BLaER1 treated with 17β-estradiol and CSF1 and Interleukin-3, amounts not matched to agents 10 nM and 100 nM (cell line): ENCODE measurements around the gene TAF1C.

ENCODE experiments used
- H3K27ac ChIP-seq, 11 experiments: shearing (Covaris generic); formaldehyde crosslinking; 2 replicates each; pipeline ENCODE4 v1.8.1; 2022
- H3K27me3 ChIP-seq, 11 experiments: shearing (Covaris generic); formaldehyde crosslinking; 2 replicates each; pipeline ENCODE4 v1.8.1; 2022
- H3K36me3 ChIP-seq, 11 experiments: shearing (Covaris generic); formaldehyde crosslinking; 2 replicates each; pipeline ENCODE4 v1.8.1; 2022
- H3K4me1 ChIP-seq, 10 experiments: shearing (Covaris generic); formaldehyde crosslinking; 2 replicates each; pipeline ENCODE4 v1.8.1; 2022
- H3K4me2 ChIP-seq, 11 experiments: shearing (Covaris generic); formaldehyde crosslinking; 2 replicates each; pipeline ENCODE4 v1.8.1; 2022
- H3K4me3 ChIP-seq, 10 experiments: shearing (Covaris generic); formaldehyde crosslinking; 2 replicates each; pipeline ENCODE4 v1.8.1; 2022
- H3K9ac ChIP-seq, 11 experiments: shearing (Covaris generic); formaldehyde crosslinking; 2 replicates each; pipeline ENCODE4 v1.8.1; 2022
- H3K9me3 ChIP-seq, 11 experiments: shearing (Covaris generic); formaldehyde crosslinking; replicated peaks in 1 of 11; 2 replicates each; pipeline ENCODE4 v1.8.1; 2022
- H4K20me1 ChIP-seq, 11 experiments: shearing (Covaris generic); formaldehyde crosslinking; 2 replicates each; pipeline ENCODE4 v1.8.1; 2022
- Cebpa-rat ChIP-seq, 11 experiments: shearing (Covaris generic); IDR thresholded peaks; 2 replicates each; pipeline ENCODE4 v1.8.1; 2022

The TAF1C gene

DNA sequence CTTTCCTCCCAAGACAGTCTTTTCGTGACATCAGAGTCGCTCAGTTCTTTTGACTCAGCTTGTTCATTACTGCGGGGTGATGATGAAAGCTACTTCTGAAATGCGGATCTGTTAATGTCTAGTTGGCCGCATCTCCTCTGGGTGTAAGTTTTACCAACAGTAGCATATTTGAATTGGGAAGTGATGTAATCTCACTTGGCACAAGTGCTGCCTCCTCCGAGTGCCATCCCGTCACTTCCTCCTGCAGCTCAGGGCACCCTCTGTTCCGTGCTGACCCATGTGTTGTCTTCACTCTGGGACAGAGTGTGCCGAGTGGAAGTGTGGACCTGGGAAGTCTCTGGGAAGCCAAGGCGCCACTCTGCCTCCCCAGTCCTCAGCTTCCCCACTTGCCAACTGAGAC, 13.0 kb upstream of the TAF1C start:
- peak in 6 of 11 experiments; percentile 20 to 76 (median 52); a peak in 8 of 22 replicates for TF ChIP-seq Cebpa-rat (IDR thresholded peaks at IDR 0.05)
- H3K36me3 ChIP-seq: no peaks in the 10 kb centered on the region
- peak overlapping the region in 6 of 11 experiments; percentile 21 to 65 (median 52); a peak in 11 of 22 replicates for H3K27ac ChIP-seq
- H3K4me1 ChIP-seq: peaks cover 22 to 56% (median 50%) of the 10 kb centered on the region in 10 experiments
- H3K9ac ChIP-seq: peak overlapping the region in 1 of 11 experiments; percentile 17; a peak in 1 of 22 replicates
- no peaks in the 10 kb centered on the region for H4K20me1 ChIP-seq
- no peaks in the 10 kb centered on the region for H3K27me3 ChIP-seq
- no peaks in the 10 kb centered on the region for H3K9me3 ChIP-seq
- no peak overlapping the region for H3K4me3 ChIP-seq
- peak overlapping the region; percentile 41 to 93 (median 54) for H3K4me2 ChIP-seq

DNA sequence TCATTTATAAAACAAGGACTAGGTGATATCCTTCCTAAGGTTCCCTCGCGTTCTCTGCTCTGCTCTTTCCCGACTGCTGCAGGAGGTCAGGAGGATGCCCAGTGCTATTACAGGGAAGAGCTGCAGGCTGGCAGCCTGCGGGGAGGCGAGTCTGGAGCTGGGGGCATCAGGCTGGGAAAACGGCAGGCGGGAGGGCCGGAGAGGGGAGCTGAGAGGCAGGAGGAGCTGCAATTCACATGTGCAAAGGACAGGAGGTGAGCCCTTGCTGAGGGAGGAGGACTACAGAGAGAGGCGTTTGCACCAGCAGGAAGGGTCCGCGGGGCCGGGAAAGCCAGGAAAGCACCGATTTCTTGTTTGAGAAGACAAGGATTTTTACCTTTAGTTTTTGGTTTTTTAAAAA, 12.2 kb upstream of the TAF1C start:
- Histone ChIP-seq H4K20me1 (no peaks in the 10 kb centered on the region), H3K4me2 (peak overlapping the region; percentile 41 to 93 (median 54)), H3K9me3 (no peaks in the 10 kb centered on the region), H3K27me3 (no peaks in the 10 kb centered on the region), H3K4me1 (peaks cover 29 to 63% (median 58%) of the 10 kb centered on the region in 10 experiments), H3K4me3 (no peak overlapping the region), H3K36me3 (no peaks in the 10 kb centered on the region), H3K27ac (peak overlapping the region in 7 of 11 experiments; percentile 3 to 60 (median 17); a peak in 7 of 22 replicates), H3K9ac (peak overlapping the region in 4 of 11 experiments; percentile 15 to 45 (median 22); a peak in 4 of 22 replicates)
- TF ChIP-seq Cebpa-rat (IDR thresholded peaks at IDR 0.05): no peak

DNA sequence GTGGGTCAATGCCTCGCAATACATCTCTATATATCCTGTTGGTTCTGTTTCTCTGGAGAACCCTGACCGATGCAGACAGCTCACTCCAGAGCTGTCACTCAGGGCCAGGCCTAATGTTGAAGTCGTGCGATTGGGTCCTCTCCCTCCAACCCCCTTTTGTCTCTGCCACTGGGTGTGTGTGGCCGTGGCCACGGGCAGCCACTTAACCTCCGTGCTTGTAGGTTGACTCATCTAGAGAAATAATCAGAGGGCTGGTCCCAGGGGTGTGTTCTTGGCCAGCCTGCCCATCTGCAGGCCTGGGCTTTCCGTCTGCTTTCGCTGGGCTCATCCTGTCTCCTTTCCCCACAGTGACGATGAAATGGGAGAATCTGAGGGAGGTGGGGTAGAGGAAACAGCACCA, 11.5 kb upstream of the TAF1C start:
- no peak for TF ChIP-seq Cebpa-rat (IDR thresholded peaks at IDR 0.05)
- H3K27me3 ChIP-seq: no peaks in the 10 kb centered on the region
- no peaks in the 10 kb centered on the region for H3K9me3 ChIP-seq
- H4K20me1 ChIP-seq: no peaks in the 10 kb centered on the region
- H3K36me3 ChIP-seq: no peaks in the 10 kb centered on the region
- H3K9ac ChIP-seq: 0 out of 22 replicates have a peak overlapping the region, but pooled peaks of 1 of the 11 experiments have one; percentile 45
- peak overlapping the region; percentile 41 to 93 (median 54); a peak in 20 of 22 replicates for H3K4me2 ChIP-seq
- H3K27ac ChIP-seq: peak overlapping the region in 4 of 11 experiments; percentile 7 to 60 (median 32); a peak in 5 of 22 replicates
- peaks cover 36 to 70% (median 65%) of the 10 kb centered on the region in 10 experiments for H3K4me1 ChIP-seq
- H3K4me3 ChIP-seq: no peak overlapping the region

DNA sequence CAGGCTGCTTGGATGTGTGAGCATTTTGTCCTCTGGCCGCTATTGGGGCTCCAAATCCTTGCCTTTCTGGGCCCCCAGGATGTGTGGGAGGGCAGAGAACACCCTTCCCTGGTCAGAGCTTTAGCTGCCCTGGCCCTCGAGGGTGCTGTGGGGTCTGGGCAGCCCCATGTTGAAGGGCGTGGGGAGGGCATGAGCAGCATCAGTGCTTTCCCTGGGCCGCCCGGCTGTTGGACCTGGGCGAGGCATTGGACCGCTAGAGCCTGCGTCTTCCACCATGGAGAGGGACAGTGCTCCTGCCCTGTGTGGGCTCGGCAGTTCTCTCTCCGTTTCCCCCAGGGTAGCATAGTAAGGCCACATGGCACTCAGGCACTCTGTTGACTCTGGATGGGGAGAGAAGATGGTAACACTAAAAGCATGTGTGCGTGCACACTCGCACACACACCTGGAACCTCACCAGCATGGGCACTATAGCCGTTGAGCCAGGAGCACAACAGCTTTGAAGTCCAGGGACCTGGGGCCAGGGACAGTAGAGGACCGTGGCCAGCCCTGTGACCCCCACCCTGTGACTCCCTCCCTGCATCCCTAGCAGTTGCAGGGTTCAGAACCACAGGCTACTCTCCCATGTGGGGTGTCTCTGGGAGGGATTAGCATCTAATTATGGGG, 10.7 kb upstream of the TAF1C start:
- no peaks in the 10 kb centered on the region for H3K36me3 ChIP-seq
- no peaks in the 10 kb centered on the region for H3K9me3 ChIP-seq
- no peak for TF ChIP-seq Cebpa-rat (IDR thresholded peaks at IDR 0.05)
- peaks cover 37 to 74% (median 70%) of the 10 kb centered on the region in 10 experiments for H3K4me1 ChIP-seq
- no peaks in the 10 kb centered on the region for H3K27me3 ChIP-seq
- H3K4me3 ChIP-seq: no peak overlapping the region
- no peaks in the 10 kb centered on the region for H4K20me1 ChIP-seq
- H3K27ac ChIP-seq: peak overlapping the region in 3 of 11 experiments; percentile 7 to 23 (median 20); a peak in 1 of 22 replicates
- H3K4me2 ChIP-seq: peak overlapping the region in 8 of 11 experiments; percentile 4 to 95 (median 70); a peak in 8 of 22 replicates
- peak overlapping the region in 1 of 11 experiments; percentile 29; a peak in 1 of 22 replicates for H3K9ac ChIP-seq

DNA sequence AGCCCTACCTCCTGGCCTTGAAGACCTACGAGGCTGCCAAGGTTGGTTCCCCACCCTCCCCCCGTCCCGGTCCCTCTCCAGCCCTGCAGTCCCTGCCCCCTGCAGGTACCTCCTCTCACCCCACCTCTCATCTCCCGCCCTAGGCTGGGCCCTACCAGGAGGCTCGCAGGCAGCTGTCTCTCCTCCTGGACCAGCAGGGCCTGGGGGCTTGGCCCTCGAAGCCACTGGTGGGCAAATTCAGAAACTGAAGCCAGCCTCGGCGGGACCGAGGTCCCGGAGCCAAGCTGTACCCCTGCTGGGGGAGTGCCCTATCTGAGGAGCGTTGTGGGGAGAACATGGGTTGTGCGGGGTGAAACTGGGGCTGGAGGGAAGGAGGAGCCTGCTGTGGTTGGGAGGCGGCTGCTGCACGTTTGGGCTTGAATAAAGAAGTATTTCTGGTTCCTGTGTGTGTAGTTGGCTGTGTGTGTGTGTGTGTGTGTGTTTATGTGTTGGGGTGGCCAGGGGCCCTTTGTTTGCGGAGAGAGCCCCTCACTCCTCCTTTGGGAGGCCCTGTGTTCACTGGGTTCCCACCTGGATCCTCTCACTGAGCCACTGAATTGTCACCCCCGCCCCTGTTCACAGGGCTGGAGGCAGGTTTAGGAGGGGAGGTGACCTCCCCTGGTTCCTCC, 10.0 kb upstream of the TAF1C start:
- Histone ChIP-seq H3K27ac (peak overlapping the region in 3 of 11 experiments; percentile 7 to 23 (median 14); a peak in 4 of 22 replicates), H3K9ac (peak overlapping the region in 2 of 11 experiments; percentile 9 to 29; a peak in 1 of 22 replicates), H3K36me3 (no peaks in the 10 kb centered on the region), H3K4me3 (no peak overlapping the region), H3K27me3 (no peaks in the 10 kb centered on the region), H3K9me3 (no peaks in the 10 kb centered on the region), H4K20me1 (no peaks in the 10 kb centered on the region), H3K4me1 (peaks cover 37 to 74% (median 70%) of the 10 kb centered on the region in 10 experiments), H3K4me2 (peak overlapping the region in 8 of 11 experiments; percentile 4 to 95 (median 94); a peak in 14 of 22 replicates)
- TF ChIP-seq Cebpa-rat (IDR thresholded peaks at IDR 0.05): no peak

DNA sequence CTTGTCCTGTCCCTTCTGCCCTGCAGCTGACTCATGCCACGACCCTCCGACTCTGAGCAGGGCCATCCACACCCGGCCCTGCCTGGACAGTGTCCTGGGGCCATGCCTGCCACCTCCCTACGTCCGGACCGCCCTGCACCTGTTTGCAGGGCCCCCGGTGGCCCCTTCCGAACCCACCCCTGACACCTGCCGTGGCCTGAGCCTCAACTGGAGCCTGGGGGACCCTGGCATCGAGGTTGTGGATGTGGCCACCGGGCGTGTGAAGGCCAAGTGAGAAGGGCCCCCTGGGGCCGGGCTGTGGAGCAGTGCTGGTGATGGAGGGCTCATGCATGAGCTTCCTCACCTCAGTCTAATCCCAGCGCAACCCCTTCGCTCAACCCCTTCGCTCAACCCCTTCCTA, 9.2 kb upstream of the TAF1C start:
- peak overlapping the region in 9 of 11 experiments; percentile 88 to 95 (median 94); a peak in 15 of 22 replicates for H3K4me2 ChIP-seq
- TF ChIP-seq Cebpa-rat (IDR thresholded peaks at IDR 0.05): no peak
- peak overlapping the region in 1 of 11 experiments; percentile 52; a peak in 1 of 22 replicates for H3K9ac ChIP-seq
- peaks cover 37 to 74% (median 70%) of the 10 kb centered on the region in 10 experiments for H3K4me1 ChIP-seq
- H3K27ac ChIP-seq: peak overlapping the region in 3 of 11 experiments; percentile 7 to 23 (median 14); a peak in 2 of 22 replicates
- H3K27me3 ChIP-seq: no peaks in the 10 kb centered on the region
- H4K20me1 ChIP-seq: no peaks in the 10 kb centered on the region
- no peaks in the 10 kb centered on the region for H3K9me3 ChIP-seq
- no peaks in the 10 kb centered on the region for H3K36me3 ChIP-seq
- H3K4me3 ChIP-seq: no peak overlapping the region

DNA sequence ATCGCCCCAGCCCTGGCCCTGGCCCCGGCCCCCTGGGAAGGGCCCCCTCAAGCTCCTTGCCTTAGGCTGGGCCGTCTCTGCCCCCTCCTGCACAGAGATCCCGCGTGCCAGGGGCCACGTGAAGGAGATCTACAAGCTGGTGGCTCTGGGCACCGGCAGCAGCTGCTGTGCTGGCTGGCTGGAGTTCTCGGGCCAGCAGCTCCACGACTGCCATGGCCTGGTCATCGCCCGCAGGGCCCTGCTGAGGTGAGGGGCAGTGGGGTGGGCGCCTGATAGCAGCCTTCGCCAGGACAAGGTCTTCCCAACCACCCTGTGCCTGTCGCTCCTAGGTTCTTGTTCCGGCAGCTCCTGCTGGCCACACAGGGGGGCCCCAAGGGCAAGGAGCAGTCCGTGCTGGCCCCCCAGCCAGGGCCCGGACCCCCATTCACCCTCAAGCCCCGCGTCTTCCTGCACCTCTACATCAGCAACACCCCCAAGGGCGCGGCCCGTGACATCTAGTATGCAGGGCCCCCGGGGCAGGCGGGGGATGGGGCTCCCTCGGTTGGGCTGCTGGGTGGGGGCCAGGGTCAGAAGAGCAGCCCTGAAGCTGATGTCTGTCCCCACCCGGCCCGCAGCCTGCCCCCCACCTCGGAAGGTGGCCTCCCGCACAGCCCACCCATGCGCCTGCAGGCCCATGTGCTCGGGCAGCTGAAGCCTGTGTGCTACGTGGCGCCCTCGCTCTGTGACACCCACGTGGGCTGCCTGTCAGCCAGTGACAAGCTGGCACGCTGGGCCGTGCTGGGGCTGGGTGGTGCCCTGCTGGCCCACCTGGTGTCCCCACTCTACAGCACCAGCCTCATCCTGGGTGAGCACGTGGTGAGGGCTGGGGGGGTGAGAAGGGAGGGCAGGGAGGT, 8.6 kb upstream of the TAF1C start:
- Histone ChIP-seq H4K20me1 (no peaks in the 10 kb centered on the region), H3K27ac (peak overlapping the region in 7 of 11 experiments; percentile 43 to 69 (median 60); a peak in 14 of 22 replicates), H3K9ac (peak overlapping the region in 4 of 11 experiments; percentile 49 to 66 (median 57); a peak in 7 of 22 replicates), H3K4me2 (peak overlapping the region; percentile 80 to 95 (median 93)), H3K4me1 (peaks cover 37 to 73% (median 70%) of the 10 kb centered on the region in 10 experiments), H3K36me3 (no peaks in the 10 kb centered on the region), H3K9me3 (no peaks in the 10 kb centered on the region), H3K4me3 (peak overlapping the region in 5 of 10 experiments; percentile 19 to 42 (median 36); a peak in 4 of 20 replicates), H3K27me3 (no peaks in the 10 kb centered on the region)
- no peak for TF ChIP-seq Cebpa-rat (IDR thresholded peaks at IDR 0.05)
